ENCODE measurements around the gene RIPOR2. TPM values are rescaled to one million over a fixed set of nuclear protein-coding genes. Genes with fewer than 3 reads are reported as not detected.

RIPOR2 gene
- total and polyA plus RNA-seq, 2 experiments from 2014 or later, result 9.5 to 22.5 TPM

DNA sequence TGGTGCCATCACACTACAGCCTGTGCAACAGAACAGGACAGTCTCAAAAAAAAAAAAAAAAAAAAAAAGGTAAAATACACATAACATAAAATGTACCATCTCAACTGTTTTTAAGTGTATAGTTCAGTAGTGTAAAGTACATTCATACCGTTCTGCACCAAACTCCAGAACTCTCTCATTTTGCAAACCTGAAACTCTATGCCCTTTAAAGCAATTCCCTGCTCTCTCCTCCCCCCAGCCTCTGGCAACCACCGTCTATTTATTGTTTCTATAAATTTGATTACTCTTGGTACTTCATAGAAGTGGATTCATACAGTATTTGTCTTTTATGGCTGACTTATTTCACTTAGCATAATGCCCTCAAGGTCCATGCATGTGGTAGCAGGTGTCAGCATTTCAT lies 12.9 kb downstream of the RIPOR2 start:
- no peak overlapping the region for H3K4me3 ChIP-seq
- H3K27me3 ChIP-seq (ENCODE audit: insufficient read depth), result no peaks in the 10 kb centered on the region
- 0 out of 2 replicates have a peak overlapping the region, but pooled peaks have one; percentile 80 for H3K27ac ChIP-seq (ENCODE audit: low read depth)
- H2AFZ ChIP-seq, result no peak overlapping the region
- Mint-ChIP-seq H3K9me3 (peaks cover 4% of the 10 kb centered on the region; the same call in 1 of the 3 replicates), H3K36me3 (ENCODE audit: low read depth) (peaks cover 5% of the 10 kb centered on the region), H3K27ac (no peak overlapping the region), H3K4me1 (peaks cover 71% of the 10 kb centered on the region), H3K27me3 (ENCODE audit: insufficient read depth, low read depth, poor library complexity) (peaks cover 5% of the 10 kb centered on the region), H3K4me3 (no peak overlapping the region)
- H3K4me2 ChIP-seq, result no peak overlapping the region
- H3K36me3 ChIP-seq (ENCODE audit: insufficient read depth), result no peaks in the 10 kb centered on the region
- TF ChIP-seq, protein P1, sequence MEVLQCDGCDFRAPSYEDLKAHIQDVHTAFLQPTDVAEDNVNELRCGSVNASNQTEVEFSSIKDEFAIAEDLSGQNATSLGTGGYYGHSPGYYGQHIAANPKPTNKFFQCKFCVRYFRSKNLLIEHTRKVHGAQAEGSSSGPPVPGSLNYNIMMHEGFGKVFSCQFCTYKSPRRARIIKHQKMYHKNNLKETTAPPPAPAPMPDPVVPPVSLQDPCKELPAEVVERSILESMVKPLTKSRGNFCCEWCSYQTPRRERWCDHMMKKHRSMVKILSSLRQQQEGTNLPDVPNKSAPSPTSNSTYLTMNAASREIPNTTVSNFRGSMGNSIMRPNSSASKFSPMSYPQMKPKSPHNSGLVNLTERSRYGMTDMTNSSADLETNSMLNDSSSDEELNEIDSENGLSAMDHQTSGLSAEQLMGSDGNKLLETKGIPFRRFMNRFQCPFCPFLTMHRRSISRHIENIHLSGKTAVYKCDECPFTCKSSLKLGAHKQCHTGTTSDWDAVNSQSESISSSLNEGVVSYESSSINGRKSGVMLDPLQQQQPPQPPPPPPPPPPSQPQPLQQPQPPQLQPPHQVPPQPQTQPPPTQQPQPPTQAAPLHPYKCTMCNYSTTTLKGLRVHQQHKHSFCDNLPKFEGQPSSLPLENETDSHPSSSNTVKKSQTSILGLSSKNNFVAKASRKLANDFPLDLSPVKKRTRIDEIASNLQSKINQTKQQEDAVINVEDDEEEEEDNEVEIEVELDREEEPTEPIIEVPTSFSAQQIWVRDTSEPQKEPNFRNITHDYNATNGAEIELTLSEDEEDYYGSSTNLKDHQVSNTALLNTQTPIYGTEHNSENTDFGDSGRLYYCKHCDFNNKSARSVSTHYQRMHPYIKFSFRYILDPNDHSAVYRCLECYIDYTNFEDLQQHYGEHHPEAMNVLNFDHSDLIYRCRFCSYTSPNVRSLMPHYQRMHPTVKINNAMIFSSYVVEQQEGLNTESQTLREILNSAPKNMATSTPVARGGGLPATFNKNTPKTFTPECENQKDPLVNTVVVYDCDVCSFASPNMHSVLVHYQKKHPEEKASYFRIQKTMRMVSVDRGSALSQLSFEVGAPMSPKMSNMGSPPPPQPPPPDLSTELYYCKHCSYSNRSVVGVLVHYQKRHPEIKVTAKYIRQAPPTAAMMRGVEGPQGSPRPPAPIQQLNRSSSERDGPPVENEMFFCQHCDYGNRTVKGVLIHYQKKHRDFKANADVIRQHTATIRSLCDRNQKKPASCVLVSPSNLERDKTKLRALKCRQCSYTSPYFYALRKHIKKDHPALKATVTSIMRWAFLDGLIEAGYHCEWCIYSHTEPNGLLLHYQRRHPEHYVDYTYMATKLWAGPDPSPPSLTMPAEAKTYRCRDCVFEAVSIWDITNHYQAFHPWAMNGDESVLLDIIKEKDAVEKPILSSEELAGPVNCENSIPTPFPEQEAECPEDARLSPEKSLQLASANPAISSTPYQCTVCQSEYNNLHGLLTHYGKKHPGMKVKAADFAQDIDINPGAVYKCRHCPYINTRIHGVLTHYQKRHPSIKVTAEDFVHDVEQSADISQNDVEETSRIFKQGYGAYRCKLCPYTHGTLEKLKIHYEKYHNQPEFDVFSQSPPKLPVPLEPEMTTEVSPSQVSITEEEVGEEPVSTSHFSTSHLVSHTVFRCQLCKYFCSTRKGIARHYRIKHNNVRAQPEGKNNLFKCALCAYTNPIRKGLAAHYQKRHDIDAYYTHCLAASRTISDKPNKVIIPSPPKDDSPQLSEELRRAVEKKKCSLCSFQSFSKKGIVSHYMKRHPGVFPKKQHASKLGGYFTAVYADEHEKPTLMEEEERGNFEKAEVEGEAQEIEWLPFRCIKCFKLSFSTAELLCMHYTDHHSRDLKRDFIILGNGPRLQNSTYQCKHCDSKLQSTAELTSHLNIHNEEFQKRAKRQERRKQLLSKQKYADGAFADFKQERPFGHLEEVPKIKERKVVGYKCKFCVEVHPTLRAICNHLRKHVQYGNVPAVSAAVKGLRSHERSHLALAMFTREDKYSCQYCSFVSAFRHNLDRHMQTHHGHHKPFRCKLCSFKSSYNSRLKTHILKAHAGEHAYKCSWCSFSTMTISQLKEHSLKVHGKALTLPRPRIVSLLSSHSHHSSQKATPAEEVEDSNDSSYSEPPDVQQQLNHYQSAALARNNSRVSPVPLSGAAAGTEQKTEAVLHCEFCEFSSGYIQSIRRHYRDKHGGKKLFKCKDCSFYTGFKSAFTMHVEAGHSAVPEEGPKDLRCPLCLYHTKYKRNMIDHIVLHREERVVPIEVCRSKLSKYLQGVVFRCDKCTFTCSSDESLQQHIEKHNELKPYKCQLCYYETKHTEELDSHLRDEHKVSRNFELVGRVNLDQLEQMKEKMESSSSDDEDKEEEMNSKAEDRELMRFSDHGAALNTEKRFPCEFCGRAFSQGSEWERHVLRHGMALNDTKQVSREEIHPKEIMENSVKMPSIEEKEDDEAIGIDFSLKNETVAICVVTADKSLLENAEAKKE (CRISPR knock-in tag; IDR thresholded peaks at IDR 0.05), result no peak
- TF ChIP-seq NANOG (IDR thresholded peaks at IDR 0.05; ENCODE audit: borderline replicate concordance), result no peak
- no peak for TF ChIP-seq JUNB (IDR thresholded peaks at IDR 0.05; ENCODE audit: unreplicated experiment)
- no peak for TF ChIP-seq EZH2 (IDR thresholded peaks at IDR 0.05; ENCODE audit: low read depth, unreplicated experiment)
- TF ChIP-seq CREB1 (CRISPR knock-in tag; IDR thresholded peaks at IDR 0.05; ENCODE audit: low read depth), result no peak
- no peak for TF ChIP-seq ZNF114 (CRISPR knock-in tag; IDR thresholded peaks at IDR 0.05)
- TF ChIP-seq, protein P2, sequence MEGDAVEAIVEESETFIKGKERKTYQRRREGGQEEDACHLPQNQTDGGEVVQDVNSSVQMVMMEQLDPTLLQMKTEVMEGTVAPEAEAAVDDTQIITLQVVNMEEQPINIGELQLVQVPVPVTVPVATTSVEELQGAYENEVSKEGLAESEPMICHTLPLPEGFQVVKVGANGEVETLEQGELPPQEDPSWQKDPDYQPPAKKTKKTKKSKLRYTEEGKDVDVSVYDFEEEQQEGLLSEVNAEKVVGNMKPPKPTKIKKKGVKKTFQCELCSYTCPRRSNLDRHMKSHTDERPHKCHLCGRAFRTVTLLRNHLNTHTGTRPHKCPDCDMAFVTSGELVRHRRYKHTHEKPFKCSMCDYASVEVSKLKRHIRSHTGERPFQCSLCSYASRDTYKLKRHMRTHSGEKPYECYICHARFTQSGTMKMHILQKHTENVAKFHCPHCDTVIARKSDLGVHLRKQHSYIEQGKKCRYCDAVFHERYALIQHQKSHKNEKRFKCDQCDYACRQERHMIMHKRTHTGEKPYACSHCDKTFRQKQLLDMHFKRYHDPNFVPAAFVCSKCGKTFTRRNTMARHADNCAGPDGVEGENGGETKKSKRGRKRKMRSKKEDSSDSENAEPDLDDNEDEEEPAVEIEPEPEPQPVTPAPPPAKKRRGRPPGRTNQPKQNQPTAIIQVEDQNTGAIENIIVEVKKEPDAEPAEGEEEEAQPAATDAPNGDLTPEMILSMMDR (conservative IDR thresholded peaks at IDR 0.05; ENCODE audit: low read depth in 2 of 2), result no peak
- no peak for TF ChIP-seq POLR2AphosphoS5 (IDR thresholded peaks at IDR 0.05; ENCODE audit: low read depth)
- TF ChIP-seq ZNF331 (CRISPR knock-in tag; IDR thresholded peaks at IDR 0.05; ENCODE audit: low read depth), result no peak
- no peak for TF ChIP-seq EZH2phosphoT487 (IDR thresholded peaks at IDR 0.05; ENCODE audit: unreplicated experiment)
- TF ChIP-seq, protein P3, sequence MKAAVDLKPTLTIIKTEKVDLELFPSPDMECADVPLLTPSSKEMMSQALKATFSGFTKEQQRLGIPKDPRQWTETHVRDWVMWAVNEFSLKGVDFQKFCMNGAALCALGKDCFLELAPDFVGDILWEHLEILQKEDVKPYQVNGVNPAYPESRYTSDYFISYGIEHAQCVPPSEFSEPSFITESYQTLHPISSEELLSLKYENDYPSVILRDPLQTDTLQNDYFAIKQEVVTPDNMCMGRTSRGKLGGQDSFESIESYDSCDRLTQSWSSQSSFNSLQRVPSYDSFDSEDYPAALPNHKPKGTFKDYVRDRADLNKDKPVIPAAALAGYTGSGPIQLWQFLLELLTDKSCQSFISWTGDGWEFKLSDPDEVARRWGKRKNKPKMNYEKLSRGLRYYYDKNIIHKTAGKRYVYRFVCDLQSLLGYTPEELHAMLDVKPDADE (IDR thresholded peaks at IDR 0.05), result no peak
- TF ChIP-seq STAT1 (IDR thresholded peaks at IDR 0.05; ENCODE audit: unreplicated experiment), result no peak
- no peaks in the 10 kb centered on the region for H4K20me1 ChIP-seq (replicated peaks; ENCODE audit: insufficient read depth)
- no peak for ATAC-seq
- H3K79me2 ChIP-seq (replicated peaks; ENCODE audit: insufficient read depth), result peaks cover 26% of the 10 kb centered on the region
- H3K4me1 ChIP-seq (ENCODE audit: insufficient read depth), result peaks cover 74% of the 10 kb centered on the region
- DNase-seq (ENCODE audit: low spot score), result no peak
- H3K9me2 ChIP-seq (ENCODE audit: insufficient read depth), result 0 out of 2 replicates have a peak, but pooled peaks cover 6% of the 10 kb centered on the region
- no peaks in the 10 kb centered on the region; the same call in 1 of the 2 replicates for H3F3A ChIP-seq (replicated peaks; ENCODE audit: low read depth)

All from GM23338 (cell line).